Measurements from ENCODE around the gene E4F1.

DNA sequence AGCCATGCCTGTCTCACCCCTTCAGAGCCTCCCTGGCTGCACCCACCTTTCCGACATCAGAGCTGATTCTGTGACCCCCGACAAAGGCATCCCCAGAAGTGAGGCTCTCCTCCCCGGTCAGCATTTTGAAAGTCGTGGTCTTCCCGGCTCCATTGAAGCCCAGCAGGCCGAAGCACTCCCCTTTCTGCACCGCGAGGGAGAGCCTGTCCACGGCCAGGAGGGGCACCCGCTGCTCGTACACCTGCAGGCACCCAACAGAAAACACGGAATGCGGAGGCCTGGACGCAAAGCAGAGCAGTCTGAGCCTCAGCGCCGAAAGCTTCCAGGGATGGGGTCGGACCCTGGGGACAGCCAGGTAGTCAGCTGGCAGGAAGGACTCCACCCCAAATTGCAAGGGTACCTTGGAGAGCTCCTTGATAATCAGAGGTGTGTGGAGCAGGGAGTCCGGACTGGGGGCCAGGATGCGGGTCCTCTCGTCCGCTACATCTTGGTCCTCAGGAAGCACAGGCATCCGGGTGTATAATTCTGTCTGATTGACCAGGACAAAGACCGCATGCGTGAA lies 57.7 kb downstream of the E4F1 start:
- no peak for TF ChIP-seq EZH2 (IDR thresholded peaks at IDR 0.05; ENCODE audit: borderline replicate concordance, low read depth, low read length, poor library complexity, severe bottlenecking)
- TF ChIP-seq, protein P1, sequence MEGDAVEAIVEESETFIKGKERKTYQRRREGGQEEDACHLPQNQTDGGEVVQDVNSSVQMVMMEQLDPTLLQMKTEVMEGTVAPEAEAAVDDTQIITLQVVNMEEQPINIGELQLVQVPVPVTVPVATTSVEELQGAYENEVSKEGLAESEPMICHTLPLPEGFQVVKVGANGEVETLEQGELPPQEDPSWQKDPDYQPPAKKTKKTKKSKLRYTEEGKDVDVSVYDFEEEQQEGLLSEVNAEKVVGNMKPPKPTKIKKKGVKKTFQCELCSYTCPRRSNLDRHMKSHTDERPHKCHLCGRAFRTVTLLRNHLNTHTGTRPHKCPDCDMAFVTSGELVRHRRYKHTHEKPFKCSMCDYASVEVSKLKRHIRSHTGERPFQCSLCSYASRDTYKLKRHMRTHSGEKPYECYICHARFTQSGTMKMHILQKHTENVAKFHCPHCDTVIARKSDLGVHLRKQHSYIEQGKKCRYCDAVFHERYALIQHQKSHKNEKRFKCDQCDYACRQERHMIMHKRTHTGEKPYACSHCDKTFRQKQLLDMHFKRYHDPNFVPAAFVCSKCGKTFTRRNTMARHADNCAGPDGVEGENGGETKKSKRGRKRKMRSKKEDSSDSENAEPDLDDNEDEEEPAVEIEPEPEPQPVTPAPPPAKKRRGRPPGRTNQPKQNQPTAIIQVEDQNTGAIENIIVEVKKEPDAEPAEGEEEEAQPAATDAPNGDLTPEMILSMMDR (conservative IDR thresholded peaks at IDR 0.05; ENCODE audit: low read depth, low read length), result no peak
